HG02840 (cell line): ENCODE results near the gene DNAJC28.
"Not testable (repeated sequence)": the region's sequence is repeated elsewhere in the genome, so short reads cannot be mapped to it uniquely, and the experiment has no call there.

Source experiments
- ATAC-seq: cut with Tn5 transposase; IDR thresholded peaks from one replicate; pipeline ENCODE4 v1.9.1; 2021; ENCODE audit warnings: mild to moderate bottlenecking, moderate library complexity, moderate number of reproducible peaks; ENCODE audit not compliant: unreplicated experiment, low FRiP score

Gene DNAJC28

GRCh38 chr21:33487996-33488395 is 3.5 kb downstream of the DNAJC28 start:
- no peak for ATAC-seq

- ATAC-seq = no peak
Observed at GRCh38 chr21:33481314-33481943, 10.1 kb downstream of the DNAJC28 start.

- ATAC-seq = no peak
Observed at GRCh38 chr21:33480481-33481103, 10.9 kb downstream of the DNAJC28 start.

GRCh38 chr21:33479679-33480480 is 11.6 kb downstream of the DNAJC28 start, which contains the start of gene TMEM50B:
TSS of gene TMEM50B (minus strand) at chr21:33479974. CDS start at chr21:33468885, 11,089 bp downstream.
- peak; percentile 88 for ATAC-seq

GRCh38 chr21:33478935-33479678 is 12.4 kb downstream of the DNAJC28 start:
- ATAC-seq = peak; percentile 30

- ATAC-seq = no peak
Observed at GRCh38 chr21:33478182-33478581, 13.3 kb downstream of the DNAJC28 start.

GRCh38 chr21:33477066-33477465 is 14.4 kb downstream of the DNAJC28 start:
- ATAC-seq = no peak

- ATAC-seq = no peak
Observed at GRCh38 chr21:33473344-33473743, 18.2 kb downstream of the DNAJC28 start.

- no peak for ATAC-seq
Observed at GRCh38 chr21:33470701-33471100, 20.8 kb downstream of the DNAJC28 start.

GRCh38 chr21:33469183-33469582 is 22.3 kb downstream of the DNAJC28 start:
- ATAC-seq = not testable (repeated sequence)

- no peak for ATAC-seq
Observed at GRCh38 chr21:33461538-33462250, 29.8 kb downstream of the DNAJC28 start.

GRCh38 chr21:33458861-33459260 is 32.7 kb downstream of the DNAJC28 start:
- ATAC-seq = no peak

- ATAC-seq = no peak
Observed at GRCh38 chr21:33455686-33456446, 35.6 kb downstream of the DNAJC28 start.

- ATAC-seq = no peak
Observed at GRCh38 chr21:33452362-33452761, 39.2 kb downstream of the DNAJC28 start.

- ATAC-seq = no peak
Observed at GRCh38 chr21:33451634-33452071, 39.9 kb downstream of the DNAJC28 start.

GRCh38 chr21:33449616-33450015 is 41.9 kb downstream of the DNAJC28 start:
- no peak for ATAC-seq

GRCh38 chr21:33446620-33447019 is 44.9 kb downstream of the DNAJC28 start:
- not testable (repeated sequence) for ATAC-seq

- no peak for ATAC-seq
Observed at GRCh38 chr21:33444499-33444898, 47.0 kb downstream of the DNAJC28 start.

GRCh38 chr21:33443194-33443593 is 48.3 kb downstream of the DNAJC28 start:
- no peak for ATAC-seq
